Endothelial cell of umbilical vein (primary cell): ENCODE measurements around the gene PTOV1. TPM values are rescaled to one million over a fixed set of nuclear protein-coding genes. Genes with fewer than 3 reads are reported as not detected.
"Not testable (repeated sequence)": the region's sequence is repeated elsewhere in the genome, so short reads cannot be mapped to it uniquely, and the experiment has no call there.

Source experiments
- BruUV-seq: library from RNA; stranded (reverse); fragments of 400-500 nt; replicated peaks from 2 replicates; lab custom pipeline; 2021; lab: Mats Ljungman, UMichigan
- CTCF ChIA-PET: fragments of 300-600, 350-600 bp; sonication (Branson Sonifier 250); formaldehyde crosslinking; loops from one replicate; lab custom pipeline; 2021; ENCODE audit warnings: antibody characterized with exemption, inconsistent platforms; lab: Charles Lee
- POLR2A ChIA-PET: fragments of 300-600, 350-600 bp; sonication (Branson Sonifier 250); formaldehyde crosslinking; loops from one replicate; lab custom pipeline; 2021; ENCODE audit warnings: antibody characterized with exemption, inconsistent platforms; lab: Charles Lee
- DNase-seq: peaks from one replicate; pipeline ENCODE4 v3.0.0-alpha.2; 2011; ENCODE audit warnings: low read depth, low spot score
- FAIRE-seq: peaks from 2 replicates; lab custom pipeline; 2011; peaks lifted over from hg19 to GRCh38; lab: Jason Lieb, UNC
- H2AFZ ChIP-seq: 2 replicates; pipeline ENCODE4 v1.6.0; 2012; ENCODE audit warnings: low read depth, low read length, control low read depth, inconsistent platforms
- H3K27ac ChIP-seq: 2 replicates; pipeline ENCODE4 v1.5.1; 2011; ENCODE audit warnings: low read depth, mild to moderate bottlenecking, control low read depth, low read length, moderate library complexity; ENCODE audit not compliant: insufficient read depth
- H3K27me3 ChIP-seq, 2 experiments: 2 replicates each; pipeline versions ENCODE4 v1.6.0 to v1.6.1; 2011; ENCODE audit warnings: low read length in 2 of 2, mixed read lengths in 1 of 2; ENCODE audit not compliant: control insufficient read depth in 2 of 2, insufficient read depth in 2 of 2
- H3K36me3 ChIP-seq, 2 experiments: 2 replicates in 1 of 2; 3 replicates in 1 of 2; pipeline ENCODE4 v1.5.1; 2011; ENCODE audit warnings: low read length in 2 of 2, mild to moderate bottlenecking in 1 of 2, moderate library complexity in 1 of 2; ENCODE audit not compliant: control insufficient read depth in 2 of 2, insufficient read depth in 2 of 2; ENCODE audit errors: extremely low read depth in 1 of 2
- H3K4me1 ChIP-seq: 3 replicates; pipeline ENCODE4 v1.5.1; 2011; ENCODE audit warnings: mild to moderate bottlenecking, low read length; ENCODE audit not compliant: control insufficient read depth, insufficient read depth; ENCODE audit errors: extremely low read depth
- H3K4me2 ChIP-seq: 2 replicates; pipeline ENCODE4 v1.6.1; 2011; ENCODE audit warnings: low read length, control low read depth, mixed read lengths; ENCODE audit not compliant: insufficient read depth
- H3K4me3 ChIP-seq, 3 experiments: fragments of 200-600 bp in 1 of 3; sonication (generic), shearing (Covaris generic) in 1 of 3; replicated peaks in 1 of 3; 2 replicates each; pipeline ENCODE4 v1.5.1; 2011 to 2016; ENCODE audit warnings: control low read depth in 3 of 3, low read length in 3 of 3, mild to moderate bottlenecking in 2 of 3, inconsistent platforms in 1 of 3, low read depth in 1 of 3, moderate library complexity in 1 of 3; ENCODE audit not compliant: insufficient read depth in 1 of 3
- H3K79me2 ChIP-seq: 2 replicates; pipeline ENCODE4 v1.6.0; 2012; ENCODE audit warnings: low read length, inconsistent platforms; ENCODE audit not compliant: control insufficient read depth, insufficient read depth
- H3K9ac ChIP-seq: replicated peaks from 2 replicates; pipeline ENCODE3; 2011; ENCODE audit warnings: low read length, control low read depth; ENCODE audit not compliant: insufficient read depth; ENCODE audit errors: extremely low read depth
- H3K9me1 ChIP-seq: replicated peaks from 3 replicates; pipeline ENCODE4 v1.6.0; 2011; ENCODE audit warnings: mild to moderate bottlenecking, low read length; ENCODE audit not compliant: control insufficient read depth, insufficient read depth; ENCODE audit errors: extremely low read depth
- H3K9me3 ChIP-seq: replicated peaks from 2 replicates; pipeline ENCODE4 v1.5.1; 2012; ENCODE audit warnings: low read length, inconsistent platforms; ENCODE audit not compliant: control insufficient read depth, insufficient read depth
- H4K20me1 ChIP-seq: replicated peaks from 2 replicates; pipeline ENCODE3; 2011; ENCODE audit warnings: mild to moderate bottlenecking, low read length; ENCODE audit not compliant: control insufficient read depth, insufficient read depth; ENCODE audit errors: extremely low read depth
- FOS ChIP-seq: IDR thresholded peaks from 2 replicates; pipeline ENCODE4 v1.6.1; 2011; ENCODE audit warnings: mild to moderate bottlenecking, low read length, moderate library complexity, borderline replicate concordance; ENCODE audit not compliant: insufficient read depth
- GATA2 ChIP-seq: IDR thresholded peaks from 2 replicates; pipeline ENCODE4 v1.7.0; 2011; ENCODE audit warnings: low read depth, mild to moderate bottlenecking, moderate library complexity, mixed read lengths, low read length; ENCODE audit not compliant: insufficient read length, insufficient read depth
- dilution Hi-C: fragments of 300-500 bp; cut with MboI; formaldehyde crosslinking; loops from one replicate; pipeline ENCODE4 v1.15.0; 2019; ENCODE audit warnings: low sequenced_read_pairs; ENCODE audit not compliant: extremely low pct_ligation_motif_present
- intact Hi-C: fragments of 100-400 bp; cut with micrococcal nuclease; formaldehyde crosslinking; loops from one replicate; pipeline ENCODE4 v1.10.0; 2022
- polyA plus RNA-seq, 4 experiments: library from polyadenylated mRNA; depleted of rRNA in 3 of 4; stranded (reverse) in 3 of 4; unstranded in 1 of 4; fragments of >200 nt; gene quantifications; 2 replicates each; pipeline versions ENCODE4 v1.2.1 to v1.2.3, GENCODE V29; 2011 to 2012; ENCODE audit warnings: missing spikeins in 1 of 4
- total RNA-seq: library from RNA; stranded (reverse); gene quantifications from 2 replicates; pipeline ENCODE4 v1.2.3, GENCODE V29; 2021

The PTOV1 gene
- total and polyA plus RNA-seq, 2 donors (not counting 3 experiments of a cell fraction or from before 2014, with no cell fraction given) = 116 to 184 TPM

- dilution Hi-C loops = no loop called here
- H3K9me3 ChIP-seq = no peaks in the 10 kb centered on the region
Measured at GRCh38 chr19:49818649-49819370, 32.1 kb upstream of the PTOV1 start.

DNA sequence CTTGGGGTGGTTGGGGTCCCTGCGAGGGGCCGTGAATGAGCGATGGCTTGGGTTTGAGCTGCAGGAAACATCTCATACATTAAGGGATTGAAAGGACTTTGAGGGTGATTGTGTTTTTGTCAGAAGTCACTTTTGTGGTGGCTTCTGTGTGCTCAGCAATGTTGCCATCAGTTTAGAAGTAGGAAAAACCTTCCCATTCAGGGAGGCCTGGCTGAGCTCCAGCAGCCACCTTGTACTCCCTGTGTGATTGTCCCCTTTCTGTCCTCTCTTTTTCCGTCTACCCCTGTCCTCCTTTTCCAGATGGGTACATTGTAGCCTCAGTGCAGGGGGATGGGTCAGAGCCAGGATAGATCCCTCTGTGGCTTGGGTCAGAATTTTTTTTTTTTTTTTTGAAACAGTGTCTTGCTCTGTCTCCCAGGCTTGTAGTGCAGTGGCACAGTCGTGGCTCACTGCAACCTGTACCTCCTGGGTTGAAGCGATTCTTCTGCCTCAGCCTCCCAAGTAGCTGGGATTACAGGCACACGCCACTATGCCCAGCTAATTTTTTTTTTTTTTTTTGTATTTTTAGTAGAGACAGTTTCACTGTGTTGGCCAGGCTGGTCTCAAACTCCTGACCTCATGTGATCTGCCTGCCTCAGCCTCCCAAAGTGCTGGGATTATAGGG lies 31.4 kb upstream of the PTOV1 start:
- H3K27ac ChIP-seq, H3K36me3 ChIP-seq, H3K9me1 ChIP-seq, H3K27me3 ChIP-seq, BruUV-seq, FAIRE-seq, H2AFZ ChIP-seq, POLR2A ChIA-PET, dilution Hi-C loops, H3K9me3 ChIP-seq, H4K20me1 ChIP-seq, DNase-seq, intact Hi-C loops: not testable (repeated sequence)
- Histone ChIP-seq H3K4me3 (peak overlapping the region in 1 of 3 experiments; percentile 83), H3K9ac (peak overlapping the region; percentile 91), H3K4me1 (peaks cover 13% of the 10 kb centered on the region), H3K4me2 (peak overlapping the region; percentile 95), H3K79me2 (peaks cover 24% of the 10 kb centered on the region)
- CTCF ChIA-PET = interaction anchor here (1.8 kb wide), 1 partner anchor 31 kb away, joined by 6 read pairs; no protein-coding TSS in a partner anchor

More at GRCh38 chr19:49818649-49819370, 32.1 kb upstream of the PTOV1 start:
- BruUV-seq = no TSS peak
- peaks cover 24% of the 10 kb centered on the region for H3K79me2 ChIP-seq
- ChIA-PET POLR2A (no interaction called here), CTCF (interaction anchor here (1.8 kb wide), 1 partner anchor 31 kb away, joined by 6 read pairs; no protein-coding TSS in a partner anchor)
- no peaks in the 10 kb centered on the region for H3K27me3 ChIP-seq
- H3K9me1 ChIP-seq = no peaks in the 10 kb centered on the region
- peaks cover 18% of the 10 kb centered on the region for H3K4me1 ChIP-seq
- TF ChIP-seq FOS (no peak), GATA2 (no peak)
- no peak for DNase-seq
- H3K27ac ChIP-seq = peak overlapping the region; percentile 89
- peaks cover 0 to 5% of the 10 kb centered on the region in 2 experiments for H3K36me3 ChIP-seq
- intact Hi-C loops = no loop called here
- FAIRE-seq = peak; percentile 4
- peak overlapping the region; percentile 83 to 95 (median 90) for H3K4me3 ChIP-seq
- peak overlapping the region; percentile 95 for H3K4me2 ChIP-seq
- no peaks in the 10 kb centered on the region for H4K20me1 ChIP-seq
- peak overlapping the region; percentile 93 for H2AFZ ChIP-seq
- peak overlapping the region; percentile 91 for H3K9ac ChIP-seq
